Measurements from ENCODE around the gene CAPN3.

CAPN3 gene

DNA sequence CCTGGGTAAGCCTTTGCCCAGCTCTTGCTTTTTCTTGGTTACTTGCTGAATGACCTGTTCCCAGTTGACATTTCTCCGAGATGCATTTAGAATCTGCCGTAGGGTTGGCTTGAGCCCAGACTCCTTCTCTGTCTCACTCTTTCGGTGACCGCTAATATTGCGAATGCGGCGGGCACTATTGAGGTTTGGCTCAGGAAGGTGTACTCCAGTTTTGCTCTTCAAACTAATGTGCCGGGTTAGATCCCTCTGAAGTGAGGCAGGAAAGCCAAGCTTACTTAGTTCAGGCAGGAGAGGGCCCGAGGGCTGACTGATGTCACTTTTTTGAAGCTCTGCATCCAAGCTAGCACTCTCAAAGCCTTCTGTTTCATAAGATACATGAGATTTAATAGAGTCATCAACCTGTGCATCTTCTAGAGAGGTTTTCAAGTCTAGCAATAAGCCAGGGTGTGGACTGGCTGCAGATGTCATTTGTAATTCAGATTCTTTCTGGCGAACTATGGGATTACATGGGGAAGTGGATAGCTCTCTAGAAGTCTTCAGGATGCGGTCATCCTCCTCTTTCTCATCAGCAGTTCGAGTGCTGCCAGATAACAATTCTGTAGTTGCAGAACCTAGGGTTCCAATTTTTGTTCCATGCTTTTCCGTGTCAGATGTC is 90.6 kb downstream of the CAPN3 start:
- no peak for DNase-seq
- no peaks in the 10 kb centered on the region for H3K4me1 Mint-ChIP-seq
- H3K27ac Mint-ChIP-seq = no peak overlapping the region
- no peaks in the 10 kb centered on the region for H3K9me3 Mint-ChIP-seq
- no peak for ATAC-seq
- no peaks in the 10 kb centered on the region for H3K27me3 Mint-ChIP-seq
- no peak overlapping the region for H3K4me3 Mint-ChIP-seq

DNA sequence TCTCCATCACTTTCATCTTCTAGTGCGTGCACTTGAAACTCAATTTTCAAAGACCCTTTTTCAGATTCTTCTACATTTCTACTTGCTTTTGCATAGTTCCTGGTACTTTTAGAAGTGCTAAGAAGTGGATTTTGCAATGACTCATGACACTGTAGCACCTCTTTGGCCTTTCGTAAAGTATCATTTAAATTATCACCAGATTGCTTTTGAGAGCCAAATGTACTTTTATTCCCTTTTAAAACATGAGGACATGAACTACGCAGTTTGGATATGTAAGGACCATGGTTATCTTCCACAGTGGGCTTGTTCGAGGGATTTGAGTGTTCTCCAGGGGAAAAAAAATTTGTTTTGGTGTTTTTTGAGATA is 91.1 kb downstream of the CAPN3 start:
- Mint-ChIP-seq H3K27ac (no peak overlapping the region), H3K4me1 (no peaks in the 10 kb centered on the region), H3K4me3 (no peak overlapping the region), H3K9me3 (no peaks in the 10 kb centered on the region), H3K27me3 (no peaks in the 10 kb centered on the region)
- DNase-seq (no peak), ATAC-seq (no peak)

GRCh38 chr15:42453826-42454225 is 94.5 kb downstream of the CAPN3 start:
- no peaks in the 10 kb centered on the region for H3K4me1 Mint-ChIP-seq
- no peak for DNase-seq
- H3K27me3 Mint-ChIP-seq = no peaks in the 10 kb centered on the region
- H3K27ac Mint-ChIP-seq = peak overlapping the region in 1 of 2 donors; percentile 34
- no peaks in the 10 kb centered on the region for H3K9me3 Mint-ChIP-seq
- no peak for ATAC-seq
- no peak overlapping the region for H3K4me3 Mint-ChIP-seq

- Mint-ChIP-seq H3K27ac (no peak overlapping the region), H3K27me3 (no peaks in the 10 kb centered on the region)
These were observed 97.2 kb downstream of the CAPN3 start for GRCh38 chr15:42456531-42456930.

DNA sequence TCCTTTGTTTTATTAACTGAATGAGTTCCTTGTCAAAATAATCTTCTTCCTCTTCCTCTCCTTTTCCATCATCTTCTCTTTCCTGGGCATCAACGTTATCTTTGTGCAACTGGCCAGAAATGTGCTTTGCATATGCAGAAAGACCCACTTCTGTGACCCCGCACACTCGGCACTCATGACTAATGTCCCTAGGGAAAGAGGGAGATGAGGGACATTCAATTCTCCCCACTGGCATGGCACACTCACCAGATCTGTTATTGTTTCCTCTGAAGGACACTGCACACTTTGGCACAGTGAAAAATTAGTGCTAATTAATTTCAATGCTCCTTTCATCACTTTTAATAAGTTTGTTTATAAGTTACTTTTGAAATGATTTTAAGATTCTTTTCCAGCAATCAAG is 97.7 kb downstream of the CAPN3 start:
- Mint-ChIP-seq H3K4me1 (no peaks in the 10 kb centered on the region), H3K4me3 (no peak overlapping the region), H3K27ac (peak overlapping the region in 1 of 2 donors; percentile 13), H3K27me3 (no peaks in the 10 kb centered on the region), H3K9me3 (no peaks in the 10 kb centered on the region)
- no peak for ATAC-seq
- no peak for DNase-seq

More at GRCh38 chr15:42456531-42456930, 97.2 kb downstream of the CAPN3 start:
- ATAC-seq (no peak), DNase-seq (no peak)
- H3K9me3 Mint-ChIP-seq = no peaks in the 10 kb centered on the region
- no peaks in the 10 kb centered on the region for H3K4me1 Mint-ChIP-seq
- no peak overlapping the region for H3K4me3 Mint-ChIP-seq

DNA sequence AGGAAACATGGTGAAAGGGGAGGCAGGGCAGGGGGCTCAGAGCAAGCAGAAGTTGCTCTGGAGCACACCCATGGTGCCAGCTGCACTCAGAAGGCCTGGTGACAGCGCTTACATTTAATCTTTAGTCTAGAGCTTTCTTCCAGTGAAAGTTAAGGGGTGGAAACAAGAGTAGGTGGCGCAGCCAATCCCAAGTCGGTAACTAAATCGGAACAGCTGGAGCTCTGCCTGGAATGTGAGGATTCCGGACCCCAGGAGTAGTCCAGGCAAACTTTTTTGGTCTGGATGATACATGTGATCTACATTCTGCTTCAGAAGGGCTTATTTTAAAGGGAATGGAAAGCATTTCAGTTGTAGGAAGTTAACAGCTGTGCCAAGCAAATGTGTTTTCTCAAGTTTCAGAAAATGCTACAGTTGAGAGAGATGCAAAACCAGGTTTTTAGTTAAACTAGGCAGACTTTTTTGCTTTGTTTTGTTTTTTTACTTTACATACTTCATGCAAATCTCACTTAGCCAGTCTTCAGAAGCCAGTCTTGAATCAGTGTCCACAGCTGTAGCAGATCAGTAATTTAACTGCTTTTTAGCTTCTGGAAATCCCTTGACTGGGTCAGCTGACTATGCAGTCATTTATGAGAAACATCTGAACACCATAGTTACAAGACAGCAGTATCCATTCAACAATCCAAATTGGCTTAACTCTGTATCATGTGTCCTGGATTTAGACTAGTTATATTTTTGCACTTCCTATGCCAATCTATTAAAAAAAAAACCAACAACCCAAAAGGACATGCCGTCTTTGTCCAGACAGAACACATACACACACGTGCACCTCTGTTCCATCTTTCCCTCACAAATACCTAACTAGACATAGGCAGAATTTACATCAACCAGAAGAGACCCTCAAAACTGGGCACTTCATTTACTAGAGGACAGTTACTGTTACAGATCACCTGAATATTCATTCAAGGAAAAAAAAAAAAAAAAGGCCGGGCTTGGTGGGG is 98.4 kb downstream of the CAPN3 start:
- ATAC-seq = no peak
- DNase-seq = no peak
- Mint-ChIP-seq H3K27me3 (no peaks in the 10 kb centered on the region), H3K4me1 (no peaks in the 10 kb centered on the region), H3K27ac (no peak overlapping the region), H3K9me3 (no peaks in the 10 kb centered on the region), H3K4me3 (no peak overlapping the region)

- no peak overlapping the region for H3K27ac Mint-ChIP-seq
- ATAC-seq (no peak), DNase-seq (no peak)
- no peaks in the 10 kb centered on the region for H3K9me3 Mint-ChIP-seq
- peaks cover 7% of the 10 kb centered on the region for H3K4me1 Mint-ChIP-seq
- H3K27me3 Mint-ChIP-seq = no peaks in the 10 kb centered on the region
- no peak overlapping the region for H3K4me3 Mint-ChIP-seq
These were observed 102.0 kb downstream of the CAPN3 start for GRCh38 chr15:42461261-42461660.

Measured in stimulated activated naive CD8-positive, alpha-beta T cell treated with anti-CD3 and anti-CD28 coated beads, Interleukin-15, amount 100 ng/mL, for 72 hours (primary cell).